Neutrophil (primary cell): Measurements from ENCODE around the gene EFNA1.

ENCODE experiments used
- H3K27ac ChIP-seq: fragments of 200-600 bp; sonication (generic); 2 replicates; pipeline ENCODE4 v1.5.1; 2016; ENCODE audit warnings: mild to moderate bottlenecking, moderate library complexity
- H3K27me3 ChIP-seq: fragments of 200-600 bp; sonication (generic); 2 replicates; pipeline ENCODE4 v1.6.0; 2016; ENCODE audit warnings: mild to moderate bottlenecking
- H3K36me3 ChIP-seq: fragments of 200-600 bp; sonication (generic); 2 replicates; pipeline ENCODE4 v1.5.1; 2017
- H3K4me1 ChIP-seq, 2 experiments: fragments of 200-600 bp in 1 of 2; sonication (generic) in 1 of 2; 1 replicate in 1 of 2; 2 replicates in 1 of 2; pipeline versions ENCODE4 v1.5.1 to v1.6.1; 2013 to 2016; ENCODE audit warnings: low read depth in 1 of 2, low read length in 1 of 2, mild to moderate bottlenecking in 1 of 2, moderate library complexity in 1 of 2; ENCODE audit not compliant: control insufficient read depth in 1 of 2, insufficient read depth in 1 of 2
- H3K4me3 ChIP-seq, 2 experiments: fragments of 200-600 bp in 1 of 2; sonication (generic) in 1 of 2; 1 replicate in 1 of 2; 2 replicates in 1 of 2; pipeline ENCODE4 v1.5.1; 2013 to 2016; ENCODE audit warnings: low read depth in 1 of 2, low read length in 1 of 2, mild to moderate bottlenecking in 1 of 2, moderate library complexity in 1 of 2
- H3K9me3 ChIP-seq: fragments of 200-600 bp; sonication (generic); 2 replicates; pipeline ENCODE4 v1.5.1; 2016
- TF ChIP-seq, protein P1 (sequence below): fragments of 200-600 bp; sonication (generic); IDR thresholded peaks from 2 replicates; pipeline ENCODE4 v1.5.1; 2016; ENCODE audit warnings: antibody characterized with exemption

Gene EFNA1

GRCh38 chr1:155122308-155122707, 5.4 kb upstream of the EFNA1 start:
- H3K36me3 ChIP-seq = no peaks in the 10 kb centered on the region
- H3K4me1 ChIP-seq = peaks cover 10% of the 10 kb centered on the region in 2 experiments
- peaks cover 51% of the 10 kb centered on the region for H3K27me3 ChIP-seq

DNA sequence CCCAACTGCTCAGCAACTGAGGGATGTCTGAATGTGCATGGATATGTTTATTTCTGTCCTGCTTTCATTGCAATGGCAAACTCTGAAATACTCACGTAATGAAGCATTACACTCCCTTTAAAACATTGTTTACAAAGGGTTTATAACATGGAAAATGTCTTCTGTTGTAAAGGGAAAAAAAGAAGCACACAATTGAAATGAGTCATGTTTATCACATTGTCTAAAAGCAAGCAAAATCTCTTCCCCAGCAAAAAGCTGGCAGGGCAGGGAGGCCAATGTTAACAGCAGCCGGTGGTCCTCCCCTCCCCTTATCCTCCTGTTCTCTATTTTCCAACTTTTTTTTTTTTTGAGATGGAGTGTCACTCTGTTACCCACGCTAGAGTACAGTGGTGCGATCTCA, 3.9 kb upstream of the EFNA1 start:
- Histone ChIP-seq H3K4me3 (no peak overlapping the region), H3K36me3 (no peaks in the 10 kb centered on the region), H3K27ac (no peak overlapping the region), H3K9me3 (no peaks in the 10 kb centered on the region), H3K27me3 (peaks cover 65% of the 10 kb centered on the region), H3K4me1 (peaks cover 23 to 25% of the 10 kb centered on the region in 2 experiments)
- TF ChIP-seq, protein P1, sequence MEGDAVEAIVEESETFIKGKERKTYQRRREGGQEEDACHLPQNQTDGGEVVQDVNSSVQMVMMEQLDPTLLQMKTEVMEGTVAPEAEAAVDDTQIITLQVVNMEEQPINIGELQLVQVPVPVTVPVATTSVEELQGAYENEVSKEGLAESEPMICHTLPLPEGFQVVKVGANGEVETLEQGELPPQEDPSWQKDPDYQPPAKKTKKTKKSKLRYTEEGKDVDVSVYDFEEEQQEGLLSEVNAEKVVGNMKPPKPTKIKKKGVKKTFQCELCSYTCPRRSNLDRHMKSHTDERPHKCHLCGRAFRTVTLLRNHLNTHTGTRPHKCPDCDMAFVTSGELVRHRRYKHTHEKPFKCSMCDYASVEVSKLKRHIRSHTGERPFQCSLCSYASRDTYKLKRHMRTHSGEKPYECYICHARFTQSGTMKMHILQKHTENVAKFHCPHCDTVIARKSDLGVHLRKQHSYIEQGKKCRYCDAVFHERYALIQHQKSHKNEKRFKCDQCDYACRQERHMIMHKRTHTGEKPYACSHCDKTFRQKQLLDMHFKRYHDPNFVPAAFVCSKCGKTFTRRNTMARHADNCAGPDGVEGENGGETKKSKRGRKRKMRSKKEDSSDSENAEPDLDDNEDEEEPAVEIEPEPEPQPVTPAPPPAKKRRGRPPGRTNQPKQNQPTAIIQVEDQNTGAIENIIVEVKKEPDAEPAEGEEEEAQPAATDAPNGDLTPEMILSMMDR = no peak

More at GRCh38 chr1:155122308-155122707, 5.4 kb upstream of the EFNA1 start:
- Histone ChIP-seq H3K27ac (no peak overlapping the region), H3K9me3 (no peaks in the 10 kb centered on the region), H3K4me3 (no peak overlapping the region)
- TF ChIP-seq, protein P1 = no peak

DNA sequence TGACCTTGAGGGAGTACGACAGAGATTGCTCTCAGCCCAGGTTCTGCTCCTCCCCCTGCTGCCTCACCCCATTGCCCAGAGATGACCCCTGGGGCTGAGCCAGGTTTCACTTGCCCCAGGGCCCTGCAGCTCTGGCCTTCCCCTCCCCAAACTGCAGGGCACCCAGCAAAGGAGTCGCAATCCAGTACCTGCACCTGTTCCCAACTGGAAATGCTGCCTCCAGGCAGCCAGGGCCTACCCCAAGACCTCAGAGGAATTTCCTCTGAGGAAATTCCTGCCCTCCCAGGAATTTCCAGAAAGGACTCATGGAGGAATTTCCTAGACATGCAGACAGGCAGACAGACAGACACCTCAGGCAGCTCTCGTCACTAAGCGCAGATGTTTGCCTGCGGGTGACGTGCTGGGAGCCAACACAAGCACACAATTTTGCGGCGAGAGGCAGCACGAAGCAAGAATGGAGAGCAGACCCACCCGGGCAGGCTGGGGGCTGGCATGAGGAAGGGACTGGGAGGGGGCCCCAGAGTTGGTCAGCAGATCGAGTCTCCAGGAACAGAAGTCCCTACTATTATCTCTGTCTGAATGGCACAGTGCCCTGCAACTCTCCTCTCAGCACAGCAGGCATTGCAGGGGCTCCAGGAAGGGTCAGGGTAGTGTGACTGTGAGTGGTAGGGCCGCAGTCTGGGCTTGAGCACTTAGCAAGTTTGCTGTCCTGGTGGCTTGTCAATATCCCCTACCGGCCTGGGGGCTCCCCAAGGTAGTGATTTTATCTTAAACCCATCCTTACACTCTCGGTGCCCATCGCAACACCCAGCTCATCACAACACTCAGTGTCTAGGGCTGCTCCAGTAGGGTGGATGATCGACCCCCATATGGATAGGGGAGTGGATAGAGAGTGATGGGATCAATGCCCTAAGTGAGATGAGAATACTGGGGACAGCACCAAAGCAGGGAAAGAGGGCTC, 2.9 kb upstream of the EFNA1 start:
- no peaks in the 10 kb centered on the region for H3K9me3 ChIP-seq
- H3K4me1 ChIP-seq = peaks cover 28 to 31% of the 10 kb centered on the region in 2 experiments
- peaks cover 71% of the 10 kb centered on the region for H3K27me3 ChIP-seq
- no peak overlapping the region for H3K4me3 ChIP-seq
- no peak overlapping the region for H3K27ac ChIP-seq
- TF ChIP-seq, protein P1 = no peak
- H3K36me3 ChIP-seq = no peaks in the 10 kb centered on the region

DNA sequence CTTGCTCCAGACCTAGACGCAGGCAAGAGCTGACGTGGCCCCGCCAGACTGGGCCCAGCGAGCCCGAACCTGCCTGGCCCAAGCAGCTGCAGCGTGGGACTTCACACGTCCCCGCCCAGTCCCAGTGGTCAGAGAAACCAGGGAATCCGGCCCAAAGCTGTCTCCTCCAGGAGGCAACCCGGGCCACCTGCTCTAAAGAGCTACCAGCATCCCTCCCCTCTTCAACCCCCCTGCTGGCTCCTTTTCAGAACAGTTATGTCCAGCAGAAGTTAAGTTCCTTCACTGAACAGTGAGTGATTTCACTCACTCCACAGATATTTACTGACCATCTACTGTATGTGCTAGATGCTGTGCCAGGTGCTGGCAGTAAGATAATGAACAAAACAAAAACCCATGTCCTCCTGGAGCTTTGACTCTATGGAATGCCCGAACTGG, 2.1 kb upstream of the EFNA1 start:
- no peak overlapping the region for H3K4me3 ChIP-seq

GRCh38 chr1:155125946-155126555, 1.6 kb upstream of the EFNA1 start:
- H3K4me1 ChIP-seq = peaks cover 28 to 31% of the 10 kb centered on the region in 2 experiments
- TF ChIP-seq, protein P1 = no peak
- H3K4me3 ChIP-seq = no peak overlapping the region
- H3K27me3 ChIP-seq = peaks cover 74% of the 10 kb centered on the region
- no peaks in the 10 kb centered on the region for H3K9me3 ChIP-seq
- H3K36me3 ChIP-seq = no peaks in the 10 kb centered on the region
- H3K27ac ChIP-seq = no peak overlapping the region

More for the DNA sequence above, 2.1 kb upstream of the EFNA1 start:
- H3K27ac ChIP-seq = no peak overlapping the region
- peaks cover 71% of the 10 kb centered on the region for H3K27me3 ChIP-seq
- peaks cover 28 to 31% of the 10 kb centered on the region in 2 experiments for H3K4me1 ChIP-seq
- H3K9me3 ChIP-seq = no peaks in the 10 kb centered on the region
- TF ChIP-seq, protein P1 = no peak
- no peaks in the 10 kb centered on the region for H3K36me3 ChIP-seq
